ENCODE results near the gene PHKG2.

PHKG2 gene

GRCh38 chr16:30750876-30751465, 2.7 kb downstream of the PHKG2 start:
- in situ Hi-C loops (cut with MboI; ENCODE audit: low sequenced_read_pairs, unreplicated experiment): no loop called here
- no peak for TF ChIP-seq CTCF (IDR thresholded peaks at IDR 0.05; ENCODE audit: borderline replicate concordance, control extremely low read depth, extremely low read depth, insufficient read depth, missing control alignments)
- DNase-seq (ENCODE audit: low spot score): no peak

GRCh38 chr16:30753596-30753995, 5.4 kb downstream of the PHKG2 start:
- DNase-seq (ENCODE audit: low spot score): no peak
- TF ChIP-seq CTCF (IDR thresholded peaks at IDR 0.05; ENCODE audit: borderline replicate concordance, control extremely low read depth, extremely low read depth, insufficient read depth, missing control alignments): no peak
- in situ Hi-C loops (cut with MboI; ENCODE audit: low sequenced_read_pairs, unreplicated experiment): no loop called here

- TF ChIP-seq CTCF (IDR thresholded peaks at IDR 0.05; ENCODE audit: borderline replicate concordance, control extremely low read depth, extremely low read depth, insufficient read depth, missing control alignments): no peak
- DNase-seq (ENCODE audit: low spot score): no peak
- in situ Hi-C loops (cut with MboI; ENCODE audit: low sequenced_read_pairs, unreplicated experiment): no loop called here
Measured at GRCh38 chr16:30755955-30756780, 7.9 kb downstream of the PHKG2 start.

GRCh38 chr16:30756781-30757100, 8.5 kb downstream of the PHKG2 start:
- DNase-seq (ENCODE audit: low spot score): no peak
- in situ Hi-C loops (cut with MboI; ENCODE audit: low sequenced_read_pairs, unreplicated experiment): no loop called here
- TF ChIP-seq CTCF (IDR thresholded peaks at IDR 0.05; ENCODE audit: borderline replicate concordance, control extremely low read depth, extremely low read depth, insufficient read depth, missing control alignments): no peak

- no peak for TF ChIP-seq CTCF (IDR thresholded peaks at IDR 0.05; ENCODE audit: borderline replicate concordance, control extremely low read depth, extremely low read depth, insufficient read depth, missing control alignments)
- in situ Hi-C loops (cut with MboI; ENCODE audit: low sequenced_read_pairs, unreplicated experiment): no loop called here
- DNase-seq (ENCODE audit: low spot score): no peak
Measured at GRCh38 chr16:30757316-30757715, 9.1 kb downstream of the PHKG2 start.

- no peak for DNase-seq (ENCODE audit: low spot score)
- no peak for TF ChIP-seq CTCF (IDR thresholded peaks at IDR 0.05; ENCODE audit: borderline replicate concordance, control extremely low read depth, extremely low read depth, insufficient read depth, missing control alignments)
- in situ Hi-C loops (cut with MboI; ENCODE audit: low sequenced_read_pairs, unreplicated experiment): no loop called here
Measured at GRCh38 chr16:30758988-30759491, 10.8 kb downstream of the PHKG2 start.
